RCC 7860 (cell line): ENCODE results near the gene PDIA5.

Source experiments
- DNase-seq: peaks from one replicate; pipeline ENCODE4 v3.0.0-alpha.2; 2015; ENCODE audit warnings: low spot score
- FAIRE-seq: peaks from 2 replicates; lab custom pipeline; 2012; peaks lifted over from hg19 to GRCh38; lab: Jason Lieb, UNC

Gene PDIA5

DNA sequence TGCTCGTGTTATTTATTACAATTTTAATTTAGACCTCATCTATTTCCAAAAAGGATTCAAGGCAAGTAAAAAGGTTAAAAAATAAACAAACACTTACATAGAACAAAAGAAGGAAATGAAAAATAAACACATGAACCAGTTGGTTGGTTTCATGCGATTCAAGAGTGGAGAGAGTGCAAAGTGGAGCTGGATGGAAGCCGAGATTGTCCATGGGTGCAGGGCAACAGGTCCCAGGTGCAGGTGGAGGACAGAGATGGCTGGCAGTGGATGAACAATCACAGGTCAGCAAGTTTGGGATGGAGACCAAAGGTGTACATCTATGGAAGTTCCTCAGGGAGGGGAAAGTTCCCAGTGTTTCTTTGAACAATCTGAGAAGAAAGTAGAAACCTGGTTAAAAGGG, 27.6 kb upstream of the PDIA5 start:
- FAIRE-seq (no peak), DNase-seq (no peak)

DNA sequence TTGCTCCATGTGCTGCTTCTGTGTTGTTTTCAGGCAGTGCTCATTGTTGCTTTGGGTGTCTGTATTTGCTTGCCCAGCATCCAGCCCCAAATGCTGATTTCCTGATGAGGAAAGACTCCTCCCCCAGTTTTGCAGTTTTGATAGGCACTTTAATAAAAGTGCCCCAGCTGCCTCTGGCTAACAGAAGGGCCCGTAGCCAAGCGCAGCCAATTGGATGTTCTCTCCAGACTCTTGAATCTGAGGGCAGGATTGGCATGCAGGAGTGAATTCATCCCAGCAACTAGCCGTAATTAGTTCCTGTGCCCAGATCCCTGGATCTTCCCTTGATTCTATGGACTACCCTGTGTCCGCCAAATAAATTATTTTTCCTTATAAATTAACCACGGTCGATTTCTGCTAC, 24.4 kb upstream of the PDIA5 start:
- DNase-seq (no peak), FAIRE-seq (no peak)

DNA sequence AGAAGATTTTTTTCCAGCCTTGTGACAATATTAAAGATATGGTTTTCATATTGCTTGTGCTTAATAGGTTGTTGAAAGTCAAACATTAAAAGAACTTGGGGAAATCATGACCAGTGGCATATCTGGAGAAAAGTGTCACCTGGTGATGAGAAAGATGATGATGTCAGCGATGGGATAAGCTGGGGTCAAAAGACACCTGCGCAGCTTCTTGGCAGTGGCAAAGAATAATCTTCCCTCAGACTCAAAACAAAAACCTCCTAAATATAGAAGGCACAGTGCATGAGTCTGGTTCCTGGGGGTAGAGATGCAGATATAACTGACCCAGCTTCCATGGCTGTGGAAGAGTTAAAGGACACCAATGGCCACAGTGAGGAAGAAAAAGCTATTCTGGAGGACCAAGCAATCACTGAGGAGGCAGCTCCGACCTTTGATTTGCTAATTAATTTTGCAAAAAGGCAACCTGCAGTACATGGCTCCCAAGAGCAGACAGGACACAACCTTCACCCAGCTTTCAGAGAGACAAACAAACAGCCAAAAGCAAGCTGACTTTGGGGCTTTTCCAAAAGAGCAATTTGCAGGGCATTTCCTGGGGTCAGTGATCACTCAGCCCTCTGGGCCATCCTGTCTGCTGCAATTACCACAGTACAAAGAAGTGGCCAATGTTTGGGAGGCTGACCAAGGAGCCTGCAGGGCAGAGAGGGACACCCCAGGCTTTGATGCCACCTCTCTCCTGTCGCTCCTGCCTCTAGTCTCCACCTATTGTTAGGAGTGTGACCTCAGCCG, 21.7 kb upstream of the PDIA5 start:
- FAIRE-seq (no peak), DNase-seq (no peak)

DNA sequence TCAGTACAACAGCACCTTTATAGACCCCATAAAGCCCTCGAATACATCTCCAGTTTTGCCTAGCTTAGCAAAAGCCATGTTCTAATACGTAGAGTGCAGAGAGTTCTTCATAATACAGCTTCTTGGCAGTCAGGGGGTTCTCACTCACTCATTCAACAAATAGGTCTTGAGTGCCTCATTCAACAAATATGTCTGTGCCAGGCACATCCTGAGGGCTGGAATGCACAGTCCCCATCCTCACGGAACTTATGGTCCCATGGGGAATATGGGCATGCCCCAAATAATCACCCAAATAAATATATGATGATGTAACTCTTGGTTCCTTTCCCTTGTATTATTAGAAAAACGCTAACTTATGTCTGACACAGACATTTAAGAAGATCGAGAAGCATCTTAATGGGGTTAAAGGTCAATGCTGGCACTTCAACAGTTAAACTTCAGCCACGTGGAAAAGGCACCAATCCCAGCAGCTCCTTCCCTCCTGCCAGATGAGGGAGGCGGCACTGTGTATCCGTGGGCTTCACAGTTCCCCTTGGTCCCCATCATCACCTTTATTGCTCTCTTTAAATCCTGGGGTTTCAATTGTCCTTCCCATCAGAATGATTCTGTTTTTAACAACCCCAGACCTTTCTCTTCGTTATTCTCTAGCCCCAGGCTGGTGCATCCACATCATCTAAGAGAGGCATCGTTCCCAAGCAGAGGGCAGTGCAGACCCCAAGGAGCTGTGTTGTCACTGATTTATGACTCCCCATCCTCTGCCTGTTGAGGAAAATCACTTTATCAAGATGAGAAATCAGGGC, 20.4 kb upstream of the PDIA5 start:
- DNase-seq, result no peak
- no peak for FAIRE-seq

DNA sequence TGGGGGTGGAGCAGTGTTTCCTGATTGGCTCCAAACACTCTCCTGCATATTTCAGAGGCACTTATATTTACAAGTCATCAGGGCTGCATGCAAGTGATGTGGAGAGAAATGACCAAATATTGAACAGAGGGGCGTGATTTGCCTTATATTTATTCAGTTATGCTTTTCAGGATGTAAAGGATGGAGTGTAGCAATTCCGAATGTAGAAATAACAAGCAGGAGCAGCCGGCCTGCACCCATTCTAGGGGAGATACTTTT, 19.8 kb upstream of the PDIA5 start:
- FAIRE-seq (no peak), DNase-seq (no peak)

DNA sequence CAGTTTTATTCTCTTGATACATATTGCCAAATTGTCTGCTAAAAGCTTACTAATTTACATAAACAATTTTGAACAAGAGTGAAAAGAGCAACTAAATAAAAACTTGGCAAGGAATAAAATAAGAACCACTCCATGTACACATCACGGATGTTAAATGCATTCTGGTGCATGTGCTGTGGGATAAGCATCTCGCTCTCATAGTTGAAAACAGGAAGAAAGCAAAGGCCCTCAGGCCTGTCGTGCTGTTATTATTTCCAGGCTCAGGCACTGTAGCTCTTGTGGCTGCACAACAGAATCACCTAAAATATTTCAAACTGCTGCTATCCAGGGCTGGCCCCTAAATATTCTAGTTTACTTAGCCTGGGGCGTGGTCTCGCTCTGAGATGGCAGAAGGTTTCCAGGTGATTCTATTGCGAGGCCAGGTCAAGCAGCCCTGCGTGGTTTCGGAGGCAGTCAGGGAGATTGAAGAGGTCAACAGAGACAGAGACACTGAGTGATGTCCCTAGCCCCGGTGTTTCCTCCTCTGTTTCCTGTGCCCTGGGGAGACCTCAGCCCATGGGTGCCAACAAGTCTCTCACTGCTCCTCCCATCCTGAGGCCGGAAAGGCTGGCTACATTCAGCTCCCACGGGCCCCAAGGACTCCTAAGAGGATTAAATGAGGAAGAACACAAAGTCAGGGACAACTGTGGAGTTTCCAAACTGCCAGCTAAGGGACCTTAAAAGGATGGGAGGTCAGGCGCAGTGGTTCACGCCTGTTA, 18.2 kb upstream of the PDIA5 start:
- no peak for DNase-seq
- FAIRE-seq, result no peak

DNA sequence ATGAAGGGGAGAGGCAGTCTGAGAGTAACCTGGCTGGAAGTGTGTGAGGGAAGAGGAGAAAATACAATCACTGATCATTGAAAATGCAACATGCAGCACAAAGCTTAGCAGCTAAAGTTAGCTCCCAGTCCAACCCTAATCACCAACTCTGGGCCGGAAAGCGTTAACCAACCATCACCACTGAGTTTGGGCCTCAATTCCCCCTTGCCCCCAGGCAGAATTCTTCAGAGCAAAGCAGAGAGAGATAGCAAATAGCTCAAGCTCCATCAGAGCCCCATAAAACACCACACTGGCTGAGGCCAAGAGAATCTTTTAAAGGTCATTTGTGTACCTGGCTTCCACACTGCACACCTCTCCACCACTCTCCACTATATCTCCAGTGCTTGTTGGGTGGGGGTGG, 16.2 kb upstream of the PDIA5 start:
- FAIRE-seq, result no peak
- no peak for DNase-seq

DNA sequence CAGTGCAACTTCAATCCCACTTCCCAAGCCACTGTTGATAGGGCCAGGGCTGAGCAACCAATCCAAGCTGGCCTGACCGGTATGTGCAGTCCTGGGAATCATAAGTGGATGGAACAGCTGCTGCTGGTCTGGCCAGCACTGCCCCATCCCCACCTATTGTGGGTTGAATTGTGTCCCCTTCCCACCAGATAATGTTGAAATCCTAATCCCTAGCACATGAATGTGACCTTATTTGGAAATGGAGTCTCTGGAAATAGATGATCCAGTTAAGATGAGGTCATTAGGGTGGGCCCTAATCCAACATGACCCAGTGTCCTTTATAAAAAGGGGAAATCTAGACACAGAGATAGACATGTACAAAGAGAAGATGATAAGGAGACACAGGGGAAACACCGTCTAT, 13.7 kb upstream of the PDIA5 start:
- FAIRE-seq (no peak), DNase-seq (no peak)

DNA sequence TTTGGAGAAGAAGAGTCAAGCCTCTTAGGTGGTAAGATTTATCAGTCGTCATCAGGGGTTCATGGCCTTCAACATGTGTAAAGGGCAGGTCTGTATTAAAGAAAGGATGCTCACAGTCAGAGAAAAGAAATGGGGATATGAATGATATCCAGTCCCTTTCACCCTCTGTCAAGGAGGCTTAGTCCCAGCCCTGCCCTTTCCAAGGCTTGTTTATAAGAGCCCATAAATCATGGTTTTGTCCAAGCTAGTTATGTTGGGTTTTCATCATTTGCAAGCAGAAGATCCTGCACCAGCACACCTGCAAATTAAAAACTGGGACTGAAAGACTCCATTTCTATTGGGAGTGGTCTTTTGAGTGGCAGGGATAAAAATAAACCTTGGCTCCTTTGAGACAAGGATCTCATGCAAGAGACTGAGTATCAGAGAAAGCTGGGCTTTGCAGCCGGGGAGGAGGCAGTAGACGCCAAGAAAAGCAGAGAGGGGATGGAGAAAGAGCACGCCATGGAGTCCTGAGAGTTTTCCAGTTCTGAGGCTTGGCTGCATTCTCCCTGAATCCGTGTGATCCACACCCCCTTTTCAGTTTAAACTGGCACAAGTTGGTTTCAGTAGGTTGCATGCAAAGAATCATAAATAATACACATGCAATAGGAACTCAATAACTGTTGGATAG, 12.6 kb upstream of the PDIA5 start:
- DNase-seq (no peak), FAIRE-seq (no peak)

DNA sequence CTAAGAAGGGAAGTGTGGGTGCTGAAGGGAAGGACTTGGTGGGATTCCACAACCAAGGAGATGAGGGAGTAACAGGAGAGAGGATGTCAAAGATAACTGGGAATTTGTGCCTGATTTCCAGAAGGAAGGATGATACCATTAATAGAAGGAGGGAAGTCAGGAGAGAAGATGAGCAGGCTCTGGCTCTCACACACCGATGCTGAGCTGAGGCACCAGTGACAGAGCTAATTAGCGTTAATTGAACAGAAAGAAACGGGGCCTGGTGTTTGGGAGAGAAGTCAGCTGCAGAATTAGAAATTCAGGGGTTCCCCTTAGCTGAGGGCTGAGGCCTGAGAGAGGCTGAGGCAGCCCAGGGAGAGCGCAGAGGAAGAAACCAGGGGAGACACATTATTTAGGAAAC, 11.9 kb upstream of the PDIA5 start:
- FAIRE-seq (no peak), DNase-seq (no peak)

DNA sequence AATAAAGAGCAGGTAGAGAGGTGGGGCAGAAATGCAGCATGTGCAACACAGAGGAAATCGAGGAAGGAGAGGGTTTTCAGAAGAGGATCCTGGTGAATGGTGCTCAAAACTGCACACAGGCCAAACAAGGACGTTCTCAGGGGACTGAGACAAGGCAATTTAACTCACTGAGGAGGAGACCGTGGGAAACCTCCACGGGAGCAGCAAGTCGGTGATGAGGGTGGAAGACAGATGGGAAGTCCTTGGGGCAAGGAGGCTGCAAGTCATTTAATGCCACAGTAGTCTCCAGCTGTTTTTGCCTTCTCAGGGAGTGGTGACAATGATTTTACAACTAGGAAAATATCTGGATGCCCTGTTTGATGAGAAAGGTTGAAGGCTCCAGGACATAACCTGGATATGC, 11.5 kb upstream of the PDIA5 start:
- FAIRE-seq (no peak), DNase-seq (no peak)

DNA sequence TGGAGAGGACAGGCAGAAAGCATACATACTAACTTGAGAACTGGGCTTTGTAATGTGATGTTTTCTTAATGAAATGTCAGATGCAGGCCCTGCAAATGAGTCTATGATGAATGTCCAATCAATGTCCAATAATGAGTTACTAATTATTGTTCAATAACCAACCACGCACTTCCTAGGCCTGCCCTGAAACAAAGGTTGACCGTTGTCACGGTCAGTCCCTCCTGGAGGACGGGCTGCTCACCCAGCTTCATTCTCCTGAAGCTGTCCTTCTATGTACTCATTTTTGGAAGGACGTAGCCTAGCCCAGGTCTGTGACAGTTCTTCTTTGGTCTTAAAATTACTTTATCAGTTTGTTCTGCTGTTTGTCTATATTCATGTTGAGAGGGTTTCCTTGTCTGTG, 8.3 kb upstream of the PDIA5 start:
- no peak for FAIRE-seq
- DNase-seq, result no peak

DNA sequence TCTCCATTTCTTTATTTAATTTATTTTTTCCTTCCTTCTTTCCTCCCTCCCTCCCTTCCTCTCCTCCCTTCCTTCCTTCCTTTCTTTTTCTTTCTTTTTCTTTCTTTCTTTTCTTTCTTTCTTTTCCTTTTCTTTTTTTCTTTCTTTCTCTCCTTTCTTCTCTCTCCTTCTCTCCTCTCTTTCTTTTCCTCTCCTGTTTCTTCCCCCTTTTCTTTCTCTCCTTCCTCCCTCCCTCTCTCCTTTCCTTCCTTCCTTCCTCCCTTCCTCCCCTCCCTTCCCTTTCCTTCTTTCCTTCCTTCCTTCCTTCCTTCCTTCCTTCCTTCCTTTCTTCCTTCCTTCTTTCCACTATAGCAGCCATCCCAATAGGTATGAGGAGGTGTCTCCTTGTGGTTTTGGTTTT, 6.8 kb upstream of the PDIA5 start:
- DNase-seq (no peak), FAIRE-seq (no peak)

DNA sequence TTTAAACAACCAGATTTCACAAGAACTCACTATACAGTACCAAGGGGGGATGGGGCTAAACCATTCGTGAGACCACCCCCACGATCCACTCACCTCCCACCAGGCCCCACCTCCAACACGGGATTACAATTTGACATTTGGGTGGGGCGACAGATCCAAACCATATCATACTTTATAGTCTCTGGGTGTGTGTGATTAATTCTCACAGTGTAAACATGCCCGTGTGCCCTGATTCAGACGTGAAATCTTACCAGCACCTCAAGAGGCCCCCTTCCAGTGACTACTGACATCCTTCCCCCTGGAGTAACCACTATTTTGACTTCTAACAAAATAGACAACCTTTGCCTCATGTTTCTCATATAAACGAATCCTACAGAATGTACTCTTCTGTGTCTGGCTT, 5.0 kb upstream of the PDIA5 start:
- no peak for DNase-seq
- no peak for FAIRE-seq

DNA sequence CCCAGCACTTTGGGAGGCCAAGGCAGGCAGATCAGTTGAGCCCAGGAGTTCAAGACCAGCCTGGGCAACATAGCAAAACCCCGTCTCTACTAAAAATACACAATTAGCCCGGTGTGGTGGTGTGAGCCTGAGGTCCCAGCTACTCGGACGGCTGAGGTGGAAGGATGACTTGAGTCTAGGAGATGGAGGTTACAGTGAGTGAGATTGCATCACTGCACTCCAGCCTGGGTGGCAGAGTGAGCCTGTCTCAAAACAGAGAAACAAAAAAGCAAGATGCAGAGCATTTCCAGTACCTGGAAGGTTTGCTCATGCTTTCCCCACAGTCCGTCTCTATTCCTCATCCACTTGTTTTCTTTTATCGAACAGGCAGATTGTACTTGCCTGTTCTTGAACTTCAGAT, 3.8 kb upstream of the PDIA5 start:
- FAIRE-seq, result no peak
- no peak for DNase-seq

DNA sequence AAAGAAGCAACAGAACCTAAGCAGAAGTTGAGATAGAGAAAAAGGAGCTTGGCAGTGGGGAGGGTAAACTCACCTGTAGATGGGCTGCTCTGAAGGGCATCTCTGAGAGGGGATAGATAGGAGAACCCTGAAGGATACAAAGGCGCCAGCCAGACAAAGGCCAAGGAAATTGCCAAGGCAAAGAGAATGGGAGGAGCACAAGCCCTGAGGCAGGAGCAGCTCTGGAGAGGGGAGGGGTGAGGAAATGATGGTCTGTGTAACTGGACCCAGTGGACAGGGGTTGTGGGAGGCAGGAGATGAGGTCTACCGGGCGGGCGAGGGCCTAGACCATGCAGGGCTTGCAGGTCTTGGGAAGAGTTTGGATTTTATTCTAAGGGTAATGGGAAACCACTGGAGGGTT, 2.3 kb upstream of the PDIA5 start:
- DNase-seq, result no peak
- FAIRE-seq, result no peak

DNA sequence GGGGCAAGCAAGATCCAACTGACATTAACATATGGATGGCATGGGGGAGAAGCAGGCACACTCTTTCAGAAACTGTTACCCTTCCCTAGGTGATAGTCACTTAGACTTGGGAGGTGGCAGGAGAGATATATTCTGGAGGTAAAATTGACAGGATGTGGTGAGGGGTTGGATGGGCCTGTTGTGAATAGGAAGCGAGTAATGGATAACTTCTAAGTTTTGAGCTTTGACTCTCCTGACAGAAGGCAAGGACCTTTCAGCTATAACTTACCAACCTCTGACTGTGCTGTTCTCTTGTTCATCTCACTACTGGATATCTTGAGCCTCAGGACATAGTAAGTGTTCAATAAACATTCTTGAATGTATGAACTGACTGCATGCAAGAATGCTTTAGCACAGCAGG, 1.9 kb upstream of the PDIA5 start:
- FAIRE-seq (no peak), DNase-seq (peak; percentile 56)

DNA sequence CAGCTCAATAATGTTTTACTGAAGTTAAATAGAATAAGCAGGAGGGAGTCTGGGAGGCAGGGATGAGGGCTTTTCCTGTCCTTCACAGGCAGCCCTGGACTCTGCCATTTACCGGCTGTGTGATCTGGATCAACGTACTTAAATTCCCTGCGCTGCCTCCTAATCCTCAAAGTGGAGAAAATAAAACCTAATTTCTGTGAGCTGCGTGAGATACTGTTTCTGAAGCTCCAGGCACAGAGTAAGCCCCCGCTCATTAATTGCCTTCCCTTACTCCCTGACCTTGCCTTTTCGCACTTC, 278 bp upstream of the PDIA5 start:
- DNase-seq (no peak), FAIRE-seq (no peak)

DNA sequence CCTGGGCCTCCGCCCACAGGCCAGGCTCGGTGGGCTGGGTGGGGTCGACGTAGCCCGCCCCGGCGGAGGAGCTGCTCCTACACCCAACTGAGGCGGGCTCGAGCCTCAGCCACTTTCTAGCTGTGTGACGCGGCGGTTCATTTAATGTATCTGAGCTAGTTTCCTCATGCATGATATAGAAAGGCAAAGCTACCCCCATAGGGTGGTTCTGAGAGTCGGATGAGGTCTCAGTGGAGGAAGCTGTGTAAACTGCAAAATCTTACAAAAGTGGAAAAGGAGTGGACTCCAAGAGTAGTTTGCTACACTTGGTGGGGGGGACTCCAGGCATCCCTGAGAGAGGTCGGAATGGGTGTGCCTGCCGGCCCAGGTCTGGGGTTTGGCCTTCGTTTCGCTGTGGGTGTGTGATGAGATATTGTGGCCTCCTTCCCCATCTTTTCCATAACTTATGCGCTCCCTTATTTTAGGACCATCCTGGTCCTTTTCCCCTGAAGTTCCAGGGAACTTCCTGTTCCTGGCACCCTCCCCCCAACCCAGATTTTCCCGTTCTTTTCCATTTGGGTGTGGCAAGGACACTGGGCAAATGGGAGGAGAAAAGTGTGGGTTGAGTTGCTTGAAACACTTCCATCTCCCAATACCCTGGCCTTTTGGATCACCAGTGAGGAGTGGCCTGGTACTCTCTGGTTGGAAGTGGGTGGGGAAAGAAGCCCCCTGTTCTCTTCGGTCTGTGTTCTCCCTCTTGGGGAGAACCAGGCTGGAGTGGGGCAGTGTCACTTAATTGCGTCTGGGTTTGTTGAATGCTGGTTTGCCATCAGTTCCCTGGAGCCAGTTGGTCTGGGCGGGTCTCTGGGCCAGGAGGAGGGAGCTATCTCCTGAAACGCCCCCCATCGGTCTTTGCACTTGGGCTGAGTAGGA, 1.1 kb downstream of the PDIA5 start:
- FAIRE-seq (no peak), DNase-seq (no peak)

DNA sequence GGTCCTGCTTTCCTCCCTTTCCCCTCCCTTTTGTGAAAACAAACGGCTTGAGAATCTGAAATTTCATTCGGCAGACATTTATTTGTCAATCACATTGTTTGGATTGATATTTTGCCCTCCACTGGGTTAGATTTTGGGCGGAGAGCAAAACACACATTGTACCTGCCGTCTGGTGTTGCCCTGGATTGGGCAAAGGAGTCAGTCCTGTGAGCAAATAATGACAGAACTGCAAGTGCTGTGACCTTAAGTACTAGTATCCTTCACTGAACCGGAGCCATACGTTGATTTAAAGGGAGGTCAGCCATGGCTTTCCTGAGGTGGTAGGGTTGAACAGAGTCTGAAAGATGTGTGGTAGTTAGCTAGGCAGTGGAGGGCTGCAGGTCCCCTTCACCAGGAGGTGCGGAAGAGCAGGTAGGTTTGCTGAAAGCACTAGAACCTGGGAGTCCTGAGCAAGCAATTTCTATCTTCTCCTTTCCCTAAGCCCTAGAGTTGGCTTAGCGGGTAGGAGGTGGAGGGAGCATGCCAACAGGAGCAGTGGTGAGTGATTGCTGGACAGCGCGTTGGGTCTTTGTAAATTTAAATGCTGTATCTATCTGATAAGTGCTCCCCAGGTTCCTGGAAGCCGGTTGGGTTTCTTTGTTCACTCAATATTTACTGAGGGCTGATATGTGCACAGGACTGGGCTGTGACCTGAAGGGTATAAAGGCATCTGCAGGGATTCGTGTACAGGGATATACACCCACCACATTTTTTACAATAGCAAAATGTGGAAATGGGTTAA, 2.0 kb downstream of the PDIA5 start:
- no peak for FAIRE-seq
- no peak for DNase-seq
